Islet of Langerhans (tissue), 1 donor: Measurements from ENCODE around the gene HES5.
"Not testable (repeated sequence)": the region's sequence is repeated elsewhere in the genome, so short reads cannot be mapped to it uniquely, and the experiment has no call there.

Experiments
- FAIRE-seq: peaks from one replicate; lab custom pipeline; 2011; peaks lifted over from hg19 to GRCh38; lab: Jason Lieb, UNC

The HES5 gene

GRCh38 chr1:2560299-2561073 is 30.4 kb upstream of the HES5 start:
- FAIRE-seq = no peak

GRCh38 chr1:2559509-2560298 is 29.6 kb upstream of the HES5 start:
- no peak for FAIRE-seq

GRCh38 chr1:2558861-2559260 is 28.8 kb upstream of the HES5 start:
- FAIRE-seq = no peak

GRCh38 chr1:2558420-2558819 is 28.4 kb upstream of the HES5 start:
- FAIRE-seq = no peak

GRCh38 chr1:2557482-2558400 is 27.7 kb upstream of the HES5 start:
- FAIRE-seq = no peak

- FAIRE-seq = no peak
Observed at GRCh38 chr1:2556678-2557481, 26.8 kb upstream of the HES5 start.

- no peak for FAIRE-seq
Observed at GRCh38 chr1:2556277-2556677, 26.2 kb upstream of the HES5 start, which contains the start of gene TNFRSF14. Gene TNFRSF14, plus strand, starts transcription at chr1:2556371. Its CDS starts 294 bp downstream, at chr1:2556665.

- FAIRE-seq = no peak
Observed at GRCh38 chr1:2555634-2556276, 25.7 kb upstream of the HES5 start.

- no peak for FAIRE-seq
Observed at GRCh38 chr1:2554621-2555387, 24.7 kb upstream of the HES5 start.

- FAIRE-seq = no peak
Observed at GRCh38 chr1:2553871-2554620, 24.0 kb upstream of the HES5 start.

- not testable (repeated sequence) for FAIRE-seq
Observed at GRCh38 chr1:2553076-2553475, 23.0 kb upstream of the HES5 start.

GRCh38 chr1:2552189-2552588 is 22.1 kb upstream of the HES5 start:
- FAIRE-seq = no peak

GRCh38 chr1:2551544-2551943 is 21.5 kb upstream of the HES5 start:
- FAIRE-seq = not testable (repeated sequence)

GRCh38 chr1:2550309-2550861 is 20.3 kb upstream of the HES5 start:
- FAIRE-seq = not testable (repeated sequence)

GRCh38 chr1:2549367-2550029 is 19.4 kb upstream of the HES5 start:
- not testable (repeated sequence) for FAIRE-seq

GRCh38 chr1:2548068-2548589 is 18.1 kb upstream of the HES5 start:
- FAIRE-seq = no peak

GRCh38 chr1:2547210-2548067 is 17.4 kb upstream of the HES5 start:
- no peak for FAIRE-seq
